Loucy (cell line): Measurements from ENCODE around the gene VILL.

Experiments
- H2AFZ ChIP-seq: fragments of 200-600 bp; sonication (generic); 2 replicates; pipeline ENCODE4 v1.6.0; 2016; ENCODE audit warnings: antibody characterized with exemption, mild to moderate bottlenecking, low read length, moderate library complexity
- H3F3A ChIP-seq: fragments of 200-600 bp; 2 replicates; pipeline ENCODE4 v1.6.0; 2016; ENCODE audit warnings: antibody characterized with exemption, low read depth, mild to moderate bottlenecking
- H3K27me3 ChIP-seq: fragments of 200-600 bp; sonication (generic); 2 replicates; pipeline ENCODE4 v1.6.1; 2014; ENCODE audit warnings: low read length, mild to moderate bottlenecking; ENCODE audit not compliant: insufficient read depth, poor library complexity, severe bottlenecking
- H3K36me3 ChIP-seq: fragments of 200-600 bp; sonication (generic); 2 replicates; pipeline ENCODE4 v1.6.1; 2016; ENCODE audit warnings: low read length; ENCODE audit not compliant: insufficient read depth
- H3K4me1 ChIP-seq: fragments of 200-600 bp; sonication (generic); 2 replicates; pipeline ENCODE4 v1.5.1; 2014; ENCODE audit warnings: low read length, mild to moderate bottlenecking; ENCODE audit not compliant: insufficient read depth, poor library complexity, severe bottlenecking
- H3K4me2 ChIP-seq: fragments of 200-600 bp; sonication (generic); 2 replicates; pipeline ENCODE4 v1.6.0; 2014; ENCODE audit warnings: antibody characterized with exemption, low read length, low read depth, mild to moderate bottlenecking; ENCODE audit not compliant: poor library complexity, severe bottlenecking
- H3K4me3 ChIP-seq: fragments of 200-600 bp; sonication (generic); 2 replicates; pipeline ENCODE4 v1.5.1; 2014; ENCODE audit warnings: low read length, mild to moderate bottlenecking, mixed read lengths; ENCODE audit not compliant: poor library complexity, severe bottlenecking
- H3K79me2 ChIP-seq: fragments of 200-600 bp; sonication (generic); 2 replicates; pipeline ENCODE4 v1.6.1; 2014; ENCODE audit warnings: low read length; ENCODE audit not compliant: insufficient read depth
- H3K9ac ChIP-seq: fragments of 200-600 bp; sonication (generic); 2 replicates; pipeline ENCODE4 v1.6.0; 2014; ENCODE audit warnings: mild to moderate bottlenecking, low read depth, low read length, moderate library complexity; ENCODE audit not compliant: poor library complexity, severe bottlenecking
- H3K9me2 ChIP-seq: fragments of 200-600 bp; sonication (generic); replicated peaks from 2 replicates; pipeline ENCODE4 v1.6.1; 2016; ENCODE audit warnings: low read depth, low read length, mixed read lengths
- H3K9me3 ChIP-seq: fragments of 200-600 bp; sonication (generic); 2 replicates; pipeline ENCODE4 v1.6.1; 2014; ENCODE audit warnings: mild to moderate bottlenecking, antibody characterized with exemption, low read length, low read depth; ENCODE audit not compliant: insufficient read depth
- H4K20me1 ChIP-seq: fragments of 200-600 bp; sonication (generic); 2 replicates; pipeline ENCODE4 v1.6.0; 2014; ENCODE audit warnings: antibody characterized with exemption, low read length, mild to moderate bottlenecking; ENCODE audit not compliant: insufficient read depth, poor library complexity, severe bottlenecking
- CTCF ChIP-seq: fragments of 200-600 bp; sonication (generic); conservative IDR thresholded peaks from 2 replicates; pipeline ENCODE4 v1.5.1; 2014; ENCODE audit warnings: mild to moderate bottlenecking, antibody characterized with exemption, low read length
- EZH2phosphoT487 ChIP-seq: fragments of 200-600 bp; IDR thresholded peaks from 2 replicates; pipeline ENCODE4 v1.6.1; 2018; ENCODE audit warnings: antibody characterized with exemption, mild to moderate bottlenecking, moderate library complexity, borderline replicate concordance

The VILL gene

GRCh38 chr3:37995652-37996641 lies 5.4 kb downstream of the VILL start:
- peak overlapping the region; percentile 90 for H3K4me3 ChIP-seq
- H4K20me1 ChIP-seq = no peaks in the 10 kb centered on the region
- peaks cover 21% of the 10 kb centered on the region for H3K4me1 ChIP-seq
- no peaks in the 10 kb centered on the region for H3K9me2 ChIP-seq
- H2AFZ ChIP-seq = no peak overlapping the region
- H3F3A ChIP-seq = no peaks in the 10 kb centered on the region
- peak overlapping the region; percentile 81 for H3K9ac ChIP-seq
- peaks cover 17% of the 10 kb centered on the region for H3K79me2 ChIP-seq
- TF ChIP-seq CTCF = no peak
- TF ChIP-seq EZH2phosphoT487 = no peak
- H3K4me2 ChIP-seq = peak overlapping the region; percentile 69
- peaks cover 5% of the 10 kb centered on the region; the same call in 1 of the 2 replicates for H3K36me3 ChIP-seq
- no peaks in the 10 kb centered on the region for H3K27me3 ChIP-seq
- H3K9me3 ChIP-seq = no peaks in the 10 kb centered on the region

GRCh38 chr3:37996785-37997301 lies 6.3 kb downstream of the VILL start:
- H3K79me2 ChIP-seq = peaks cover 17% of the 10 kb centered on the region
- H3K9me2 ChIP-seq = no peaks in the 10 kb centered on the region
- no peak for TF ChIP-seq EZH2phosphoT487
- TF ChIP-seq CTCF = peak; percentile 88
- no peak overlapping the region for H2AFZ ChIP-seq
- H3K27me3 ChIP-seq = no peaks in the 10 kb centered on the region
- H3K4me1 ChIP-seq = peaks cover 21% of the 10 kb centered on the region
- H3F3A ChIP-seq = no peaks in the 10 kb centered on the region
- no peaks in the 10 kb centered on the region for H3K9me3 ChIP-seq
- no peak overlapping the region for H3K4me3 ChIP-seq
- no peaks in the 10 kb centered on the region for H4K20me1 ChIP-seq
- H3K4me2 ChIP-seq = no peak overlapping the region
- H3K36me3 ChIP-seq = peaks cover 11% of the 10 kb centered on the region; the same call in 1 of the 2 replicates
- no peak overlapping the region for H3K9ac ChIP-seq

- Histone ChIP-seq H3K9me3 (no peaks in the 10 kb centered on the region), H3K79me2 (peaks cover 17% of the 10 kb centered on the region), H3K4me1 (peaks cover 21% of the 10 kb centered on the region), H3F3A (no peaks in the 10 kb centered on the region), H3K9me2 (no peaks in the 10 kb centered on the region), H3K9ac (no peak overlapping the region), H3K4me3 (no peak overlapping the region), H3K4me2 (no peak overlapping the region), H3K36me3 (peaks cover 15% of the 10 kb centered on the region; the same call in 1 of the 2 replicates), H3K27me3 (no peaks in the 10 kb centered on the region), H2AFZ (no peak overlapping the region), H4K20me1 (no peaks in the 10 kb centered on the region)
- no peak for TF ChIP-seq EZH2phosphoT487
- TF ChIP-seq CTCF = no peak
Observed at GRCh38 chr3:37997342-37997741, 6.8 kb downstream of the VILL start.
